NCI-H2081 (cell line): ENCODE data around the gene ORAI3.
A peak's percentile ranks its signal among the peaks of the same experiment; 100 is the strongest.

ENCODE experiments used
- DNase-seq, 2 experiments: peaks; one replicate each; lab custom pipeline; 2025; lab: John Stamatoyannopoulos, UW

The ORAI3 gene

DNA sequence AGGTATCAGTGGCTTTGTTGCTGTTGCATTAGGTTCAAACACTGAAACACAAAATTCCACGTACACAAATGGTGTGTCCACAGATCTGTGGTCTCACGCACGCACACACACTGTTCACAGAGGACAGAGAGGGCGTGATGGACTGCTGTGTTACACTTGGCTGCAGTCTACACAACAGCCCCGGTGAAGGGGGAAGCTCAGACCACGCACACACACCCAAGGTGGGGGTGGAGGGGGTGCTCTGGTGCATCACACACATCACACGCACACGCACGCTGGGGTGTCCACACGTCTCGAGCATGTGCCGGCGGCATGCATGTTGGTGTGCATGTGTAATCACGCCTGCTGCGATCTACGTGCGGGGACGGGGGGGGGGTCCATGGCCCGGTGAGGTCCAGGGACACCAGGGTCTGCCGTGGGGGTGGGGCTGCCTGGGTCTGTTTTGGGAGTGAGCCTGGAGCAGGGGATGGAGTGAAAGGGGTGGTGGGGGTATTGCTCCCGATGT is 43.5 kb downstream of the ORAI3 start:
- DNase-seq = no peak

DNA sequence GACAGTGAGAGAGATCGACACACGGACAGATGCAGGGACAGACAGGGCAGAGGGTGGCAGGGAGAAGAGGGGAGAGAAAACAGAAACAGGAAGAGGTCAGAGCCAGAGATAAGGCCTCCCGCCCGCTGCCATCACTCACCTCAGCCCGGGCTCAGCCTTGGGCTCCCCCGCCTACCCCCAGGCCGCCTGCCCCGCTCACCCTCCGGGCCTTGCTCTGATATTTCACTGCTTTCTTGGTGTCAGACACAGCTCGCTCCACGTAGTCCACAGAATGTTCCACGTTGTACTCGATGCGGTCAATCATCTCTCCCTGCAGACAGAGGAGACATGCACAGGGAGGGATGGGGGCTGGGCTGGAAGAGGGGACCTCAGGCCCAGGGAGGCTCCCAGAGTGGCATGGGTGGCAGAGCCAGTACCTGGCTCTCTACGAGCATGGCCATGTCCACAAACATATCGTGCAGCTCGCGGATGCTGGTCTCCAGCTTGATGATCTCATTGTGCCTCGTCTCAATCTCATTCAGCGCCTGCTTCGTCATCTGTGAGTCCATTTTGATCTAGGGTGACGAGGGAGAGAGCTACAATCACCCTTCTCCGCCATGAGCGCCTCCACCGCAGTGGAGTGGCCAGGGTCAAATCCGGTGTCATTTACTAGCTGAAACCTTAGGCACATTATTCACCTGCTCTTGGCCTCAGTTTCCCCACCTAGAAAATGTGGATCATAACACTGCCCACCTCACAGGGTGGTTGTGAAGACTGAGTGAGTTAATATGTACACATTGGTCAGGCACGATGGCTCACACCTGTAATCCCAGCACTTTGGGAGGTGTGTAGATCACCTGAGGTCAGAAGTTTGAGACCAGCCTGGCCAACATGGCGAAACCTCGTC is 44.3 kb downstream of the ORAI3 start:
- DNase-seq = no peak

DNA sequence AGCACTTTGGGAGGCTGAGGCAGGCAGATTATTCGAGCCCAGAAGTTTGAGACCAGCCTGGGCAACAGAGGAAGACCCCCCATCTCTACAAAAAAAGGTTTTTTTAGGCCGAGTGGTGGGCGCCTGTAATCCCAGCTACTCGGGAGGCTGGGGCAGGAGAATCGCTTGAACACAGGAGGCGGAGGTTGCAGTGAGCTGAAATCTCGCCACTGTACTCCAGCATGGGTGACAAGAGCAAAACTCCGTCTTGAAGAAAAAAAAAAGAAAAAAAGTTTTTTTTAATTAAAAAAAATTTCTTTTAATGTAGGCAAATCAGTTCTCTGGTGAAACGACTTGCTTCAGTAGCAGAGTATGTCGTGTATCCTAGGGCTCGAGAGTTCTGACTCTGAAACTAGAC is 47.1 kb downstream of the ORAI3 start:
- DNase-seq = no peak

DNA sequence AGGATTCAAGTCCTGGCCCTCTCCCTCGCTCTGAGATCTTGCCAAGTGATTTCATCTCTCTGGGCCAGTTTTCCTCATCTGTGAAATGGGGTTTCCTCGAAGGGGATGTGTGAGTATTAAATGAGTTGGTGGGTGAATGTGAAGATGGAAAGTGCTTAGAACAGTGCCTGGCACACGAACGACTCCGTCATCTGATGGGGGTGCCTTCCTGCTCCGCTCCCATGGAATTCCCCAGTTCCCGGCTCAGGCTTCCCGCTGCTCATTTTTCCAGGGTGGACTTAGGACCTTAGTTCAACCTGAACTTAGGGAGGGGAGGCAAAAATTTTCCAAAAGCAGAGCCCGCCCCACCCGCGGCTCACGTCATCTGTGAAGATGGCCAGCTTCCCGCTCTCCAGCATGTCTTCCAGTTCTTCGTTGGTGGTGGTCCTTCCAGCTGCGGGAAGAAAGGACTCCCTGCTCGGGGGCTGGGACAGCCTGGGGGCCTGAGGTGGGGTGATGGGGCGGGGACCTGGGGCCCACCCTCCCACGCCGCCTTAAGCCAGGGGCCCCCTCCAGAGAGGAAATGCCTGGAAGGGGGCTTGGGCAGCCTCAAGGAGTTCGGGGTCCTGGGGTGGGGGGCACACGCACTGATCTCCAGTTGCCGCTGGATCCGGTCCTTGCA is 47.6 kb downstream of the ORAI3 start:
- DNase-seq = no peak

DNA sequence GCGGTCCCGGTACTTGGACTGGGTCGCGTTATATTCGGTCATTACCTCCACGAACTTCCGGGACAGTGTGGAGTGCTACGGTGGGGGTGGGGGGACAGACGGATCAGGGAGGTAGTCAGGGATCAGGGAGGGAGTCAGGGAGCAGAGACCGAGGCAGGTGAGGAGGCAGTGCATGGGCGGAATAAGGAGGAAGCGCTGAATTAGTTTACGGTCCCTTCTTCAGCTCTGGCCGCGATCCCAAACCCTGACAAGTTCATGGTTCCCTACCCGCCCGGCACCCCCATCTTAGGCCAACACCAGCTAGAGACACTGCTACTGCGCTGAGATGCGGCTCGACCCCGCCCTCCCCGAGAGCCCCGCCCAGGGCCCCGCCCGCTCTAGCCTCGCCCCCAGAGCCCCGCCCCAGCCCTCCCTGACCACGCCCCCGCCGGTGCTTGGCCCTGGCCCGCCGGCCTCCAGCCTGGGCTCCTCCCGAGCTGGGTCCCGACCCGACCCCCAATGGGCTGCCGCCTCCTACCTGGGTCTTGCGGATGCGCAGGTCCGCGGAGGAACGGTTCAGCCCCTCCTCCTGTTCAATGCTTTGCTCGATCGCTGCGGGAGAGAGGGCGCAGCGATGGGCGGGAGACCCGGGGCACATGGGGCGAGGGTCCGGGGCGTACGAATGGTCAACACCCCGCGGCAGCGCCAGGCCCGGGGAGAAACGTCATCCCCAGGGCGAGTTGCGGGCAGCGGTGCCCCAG is 48.3 kb downstream of the ORAI3 start:
- peak; percentile 20 to 28 for DNase-seq

DNA sequence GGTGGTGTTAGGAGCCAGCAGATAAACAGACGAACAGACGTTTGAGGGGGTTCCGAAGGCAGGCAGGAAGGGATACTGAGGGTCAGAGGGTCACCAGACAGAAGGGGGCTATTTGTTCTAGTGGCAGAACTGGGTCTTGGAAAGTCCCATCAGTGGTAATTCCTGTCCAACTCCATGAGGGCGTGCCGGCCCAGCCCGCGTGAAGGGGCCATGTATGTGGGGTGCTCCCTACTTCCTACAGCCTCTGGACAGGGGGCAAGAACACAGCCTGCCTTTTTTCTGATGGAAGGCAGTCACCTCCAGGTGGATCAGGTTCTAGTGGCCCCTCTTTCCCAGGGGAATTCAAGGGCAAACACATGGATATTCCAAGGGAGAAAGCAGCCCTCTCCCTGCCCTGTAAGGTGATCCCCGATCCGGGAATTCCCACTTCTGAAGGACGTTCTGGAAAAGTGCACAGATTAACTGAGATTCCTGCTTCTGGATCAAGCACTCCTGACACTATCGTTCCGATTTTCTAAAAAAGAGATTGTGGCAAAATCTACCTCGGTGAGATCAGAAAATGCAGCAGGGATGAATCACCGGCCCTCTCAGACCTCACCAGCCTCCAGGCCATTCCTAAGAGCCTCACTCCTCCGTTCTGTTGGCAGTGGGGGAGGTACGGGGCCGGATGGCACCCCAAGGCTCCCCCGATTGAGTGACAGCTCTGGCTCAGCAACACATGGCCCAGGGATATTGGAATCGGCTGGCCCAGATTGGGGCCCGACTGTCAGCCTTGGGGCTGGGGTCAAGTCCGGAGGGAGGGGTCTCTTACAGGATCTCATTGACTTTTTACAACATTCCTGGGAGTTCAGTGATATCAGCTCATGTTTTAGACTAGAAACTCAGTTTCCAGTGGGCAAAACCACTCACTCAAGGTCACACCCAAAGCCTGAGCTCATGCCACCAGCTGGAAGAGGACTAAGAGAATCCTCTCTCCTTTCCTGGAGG is 49.1 kb downstream of the ORAI3 start:
- DNase-seq = no peak

DNA sequence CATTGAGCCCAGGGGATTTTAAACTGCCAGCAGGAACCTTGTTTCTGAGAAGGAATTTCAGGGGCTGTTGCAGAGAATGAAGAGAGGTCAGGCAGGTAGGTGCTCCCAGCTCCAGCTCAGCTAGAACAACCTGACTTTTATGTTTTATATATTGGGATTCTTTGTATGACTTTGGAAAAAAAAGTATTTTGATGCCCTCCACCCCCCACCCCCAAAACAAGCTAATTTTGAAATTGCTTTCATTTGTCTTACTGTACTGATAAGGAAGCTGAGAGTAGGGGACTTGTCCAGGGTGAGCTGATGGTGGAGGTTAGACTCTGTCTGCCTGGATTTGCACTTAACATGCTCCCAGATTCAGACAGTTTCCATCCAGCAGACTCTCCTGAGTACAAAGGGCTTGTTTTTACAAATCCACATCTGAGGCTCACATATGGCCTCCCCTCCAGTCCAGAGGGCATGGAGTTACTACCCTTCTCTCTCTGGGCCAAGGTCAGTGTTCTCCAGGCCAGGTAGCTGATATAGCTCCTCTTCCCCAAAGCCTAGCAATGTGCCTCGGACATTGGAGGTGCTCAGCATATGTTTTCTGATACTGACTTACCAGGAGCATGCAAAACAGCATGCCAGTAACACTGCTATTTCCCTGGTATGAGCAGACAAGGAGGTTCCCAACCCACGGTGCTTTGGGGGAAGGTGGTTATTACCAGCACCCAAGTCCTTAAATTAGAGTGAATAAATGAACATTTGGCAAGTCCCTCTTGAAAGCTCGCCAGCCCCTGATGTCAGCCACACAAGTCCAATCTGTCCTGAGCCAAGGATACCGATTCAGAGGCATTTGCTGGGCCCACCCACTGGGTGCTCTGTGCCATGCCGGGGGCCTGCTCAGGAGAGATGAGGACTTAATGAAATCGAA is 50.2 kb downstream of the ORAI3 start:
- DNase-seq = peak in 1 of 2 experiments; percentile 9

DNA sequence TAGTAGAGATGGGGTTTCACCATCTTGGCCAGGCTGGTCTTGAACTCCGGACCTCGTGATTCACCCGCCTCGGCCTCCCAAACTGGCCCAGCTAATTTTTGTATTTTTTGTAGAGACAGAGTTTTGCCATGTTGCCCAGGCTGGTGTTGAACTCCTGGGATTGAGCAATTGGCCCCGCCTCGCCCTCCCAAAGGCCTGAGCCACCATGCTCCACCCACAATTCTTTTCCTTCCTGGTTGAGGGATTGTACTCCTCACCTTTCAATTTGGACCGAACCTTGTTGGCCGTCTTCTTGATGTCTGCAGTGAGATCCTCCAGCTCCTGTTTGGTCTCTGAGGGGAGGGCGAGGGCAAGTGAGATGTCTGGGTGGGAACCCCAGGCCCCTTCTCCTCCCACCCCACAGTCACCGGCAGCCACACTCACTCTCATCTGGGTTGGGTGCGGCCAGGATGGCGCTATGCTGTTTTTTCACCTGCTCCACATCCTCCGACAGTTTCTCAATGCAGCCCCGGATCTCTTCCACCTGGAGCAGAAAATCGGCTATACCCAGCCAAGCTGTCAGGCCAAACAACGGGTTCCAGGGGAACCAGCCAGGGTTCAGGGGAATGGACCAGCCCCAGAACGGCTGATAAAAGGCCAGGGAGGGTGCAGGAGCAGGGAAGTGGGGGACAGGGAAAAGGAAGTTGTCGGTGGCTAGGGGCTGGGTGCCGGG is 52.0 kb downstream of the ORAI3 start:
- DNase-seq = no peak

DNA sequence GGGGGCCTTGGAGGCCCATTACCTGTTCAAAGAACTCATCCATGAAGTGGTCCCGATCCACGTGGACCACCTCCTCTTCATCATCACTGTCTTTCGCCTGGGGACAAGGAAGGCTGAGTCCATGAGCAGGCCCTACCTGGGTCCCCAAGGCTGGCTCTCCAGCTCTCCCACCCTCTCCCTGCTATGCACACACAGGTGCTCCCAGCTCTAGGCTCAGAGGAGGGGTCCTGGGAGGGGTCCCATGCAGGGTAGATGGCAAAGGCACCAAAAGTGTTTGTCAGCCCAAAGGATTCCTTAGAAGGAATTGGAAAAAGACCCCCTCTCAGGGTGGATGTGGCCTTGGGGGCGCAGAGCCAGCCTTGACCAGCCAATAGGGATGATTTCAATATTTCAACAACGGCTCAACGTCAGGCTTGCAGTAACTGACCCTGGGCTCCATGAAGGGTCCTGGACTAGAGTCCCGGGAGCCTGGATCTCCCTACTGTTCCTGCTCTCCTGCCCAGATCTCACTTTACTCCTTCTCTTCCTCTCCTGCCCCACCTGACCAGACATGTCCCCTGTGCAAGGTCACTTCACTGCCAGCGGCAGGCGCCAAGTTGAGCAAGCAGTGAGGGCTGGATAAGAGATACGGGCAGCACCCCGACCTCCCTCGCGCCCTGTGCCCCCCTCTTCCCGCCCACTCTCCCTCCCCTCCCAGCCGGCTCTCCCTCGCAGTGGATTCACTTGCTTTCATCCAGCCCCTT is 52.8 kb downstream of the ORAI3 start:
- DNase-seq = no peak

DNA sequence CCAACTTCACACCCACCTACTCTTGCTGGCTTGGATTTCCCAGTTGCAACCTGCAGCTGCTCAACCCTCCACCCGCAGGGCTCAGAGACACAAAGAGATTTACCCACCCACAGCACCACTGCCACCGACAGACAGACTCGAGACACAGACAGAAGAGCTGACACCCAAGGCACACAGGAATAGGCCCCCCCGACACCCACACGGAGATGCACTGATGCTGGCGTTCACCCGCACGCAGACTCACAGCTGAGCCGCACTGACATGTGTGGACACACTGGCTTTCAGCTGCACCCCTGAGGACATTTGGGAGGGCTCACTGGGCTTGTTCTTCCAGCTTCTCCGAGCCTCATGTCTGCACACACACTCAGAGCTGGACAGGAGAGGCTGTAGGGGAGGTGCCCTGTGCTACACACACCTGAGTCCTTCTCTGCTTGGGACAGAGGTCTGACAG is 53.4 kb downstream of the ORAI3 start:
- DNase-seq = no peak

DNA sequence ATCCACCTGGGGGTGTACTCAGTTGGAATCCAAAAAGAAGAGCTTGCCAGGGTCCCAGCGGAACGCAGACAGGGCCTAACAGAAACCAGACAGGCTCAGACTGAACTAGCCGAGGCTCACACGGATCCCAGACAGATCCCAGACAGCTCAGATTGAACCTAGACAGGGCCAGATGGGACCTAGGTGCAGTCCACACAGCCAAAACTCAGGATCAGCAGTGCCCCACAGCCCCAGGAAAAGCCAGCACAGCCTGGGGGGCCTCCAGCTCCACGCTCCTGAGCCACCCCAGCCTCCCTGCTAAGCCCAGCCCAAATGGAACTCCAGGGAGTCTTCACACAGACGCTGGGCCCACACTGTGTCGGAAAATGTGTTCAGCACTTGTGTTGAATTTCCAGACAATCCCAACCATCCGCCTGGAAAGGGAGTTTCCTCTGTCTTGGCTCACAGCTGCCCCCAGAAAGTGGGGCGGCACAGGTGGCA is 54.0 kb downstream of the ORAI3 start:
- no peak for DNase-seq

DNA sequence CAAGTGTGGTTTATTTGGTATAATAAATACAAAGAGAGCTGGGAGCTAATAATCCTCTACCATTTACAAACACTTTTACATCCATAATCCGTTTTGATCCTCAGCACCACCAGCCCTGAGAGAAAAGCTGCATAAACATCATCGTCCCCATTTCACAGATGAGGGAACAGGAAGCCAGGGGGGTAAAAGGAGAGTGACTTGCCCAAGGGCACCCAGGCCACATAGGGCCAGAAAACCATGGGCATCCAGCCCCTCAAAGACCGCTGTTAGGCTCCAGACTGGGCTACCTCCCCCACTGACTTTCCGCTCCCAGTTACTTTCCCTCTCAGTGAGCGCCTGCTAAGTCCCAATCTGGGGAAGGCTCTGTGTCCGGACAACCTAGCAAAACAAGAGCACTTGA is 54.9 kb downstream of the ORAI3 start:
- no peak for DNase-seq
